Loucy (cell line): ENCODE data around the gene NFASC.

Source experiments
- CTCF ChIP-seq: fragments of 200-600 bp; sonication (generic); conservative IDR thresholded peaks from 2 replicates; pipeline ENCODE4 v1.5.1; 2014; ENCODE audit warnings: mild to moderate bottlenecking, antibody characterized with exemption, low read length
- EZH2phosphoT487 ChIP-seq: fragments of 200-600 bp; IDR thresholded peaks from 2 replicates; pipeline ENCODE4 v1.6.1; 2018; ENCODE audit warnings: antibody characterized with exemption, mild to moderate bottlenecking, moderate library complexity, borderline replicate concordance

GRCh38 chr1:204983881-204984280, 113.2 kb downstream of the NFASC start:
- TF ChIP-seq CTCF (no peak), EZH2phosphoT487 (no peak)
